GM21619 (cell line): Measurements from ENCODE around the gene CRYZL1.

Source experiments
- ATAC-seq: cut with Tn5 transposase; IDR thresholded peaks from one replicate; pipeline ENCODE4 v1.9.1; 2021; ENCODE audit not compliant: unreplicated experiment

The CRYZL1 gene

DNA sequence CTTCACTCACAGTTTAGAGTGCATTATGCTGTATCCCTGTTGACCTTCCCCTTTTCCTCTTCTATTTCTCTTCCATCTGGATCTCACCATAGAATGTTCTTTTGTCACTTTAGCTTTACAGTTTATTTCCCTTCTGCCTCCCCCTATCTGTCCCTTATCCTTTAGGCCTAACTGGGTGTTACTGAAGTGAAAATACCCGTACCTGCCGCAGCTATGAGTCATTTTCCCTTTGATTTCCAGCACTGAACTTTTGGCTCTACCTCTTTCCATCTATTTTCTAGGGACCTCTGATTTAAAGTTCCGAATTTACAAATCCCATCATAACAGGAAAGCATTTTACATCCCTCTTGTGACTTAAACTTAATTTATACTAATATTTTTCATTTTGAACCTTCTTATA, 20.5 kb upstream of the CRYZL1 start:
- no peak for ATAC-seq

DNA sequence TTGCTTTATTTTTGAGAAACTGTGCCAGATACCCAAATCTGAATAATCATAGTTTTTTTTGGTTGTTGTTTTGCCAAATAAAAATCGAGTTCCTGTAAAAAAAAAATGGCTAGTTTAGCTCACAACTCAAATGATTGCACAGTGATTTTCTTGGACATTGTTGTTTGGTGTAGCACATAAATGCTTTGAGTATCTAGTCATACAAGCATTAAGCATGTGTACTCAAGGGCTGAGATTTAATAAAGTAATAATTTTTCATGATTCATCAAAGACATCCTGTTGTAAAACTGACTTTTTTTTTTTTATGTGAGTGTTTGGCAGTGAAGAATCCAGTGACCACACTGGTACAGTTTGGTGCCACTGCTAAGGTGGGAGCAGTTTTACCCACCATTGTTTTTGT, 19.6 kb upstream of the CRYZL1 start:
- no peak for ATAC-seq

DNA sequence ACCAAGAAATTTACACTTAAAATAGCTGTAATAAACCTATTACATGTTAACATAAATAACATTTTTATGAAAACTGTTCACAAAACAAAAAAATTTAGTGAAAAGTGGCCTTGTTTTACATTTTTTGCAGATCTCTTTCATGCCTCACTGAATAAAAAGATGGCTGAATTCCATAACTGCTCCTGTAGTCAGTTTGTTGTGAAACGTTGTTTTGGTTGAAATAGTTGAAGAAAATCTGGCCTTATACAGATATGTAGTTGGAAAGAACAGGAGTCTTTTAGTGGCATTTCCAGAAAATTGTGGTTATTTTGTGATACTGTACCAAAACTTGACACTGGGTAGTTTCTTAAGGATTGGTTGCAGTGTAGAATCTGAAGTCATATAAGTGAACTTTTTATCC, 18.9 kb upstream of the CRYZL1 start:
- ATAC-seq = no peak

DNA sequence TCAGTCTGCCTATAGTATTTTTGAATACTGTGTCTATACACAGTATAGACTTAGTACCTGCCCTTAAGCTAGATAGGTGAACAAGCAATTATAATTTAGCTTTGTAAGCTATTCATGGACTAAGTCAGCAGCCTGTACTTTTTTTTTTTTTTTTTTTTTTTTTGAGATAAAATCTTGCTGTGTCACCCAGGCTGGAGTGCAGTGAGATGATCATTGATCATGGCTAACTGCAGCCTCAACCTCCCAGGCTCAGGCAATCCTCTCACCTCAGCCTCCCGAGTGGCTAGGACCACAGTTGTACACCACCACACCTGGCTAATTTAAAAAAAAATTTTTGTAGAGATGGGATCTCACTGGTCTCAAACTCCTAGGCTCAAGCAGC, 18.0 kb upstream of the CRYZL1 start:
- ATAC-seq = no peak

DNA sequence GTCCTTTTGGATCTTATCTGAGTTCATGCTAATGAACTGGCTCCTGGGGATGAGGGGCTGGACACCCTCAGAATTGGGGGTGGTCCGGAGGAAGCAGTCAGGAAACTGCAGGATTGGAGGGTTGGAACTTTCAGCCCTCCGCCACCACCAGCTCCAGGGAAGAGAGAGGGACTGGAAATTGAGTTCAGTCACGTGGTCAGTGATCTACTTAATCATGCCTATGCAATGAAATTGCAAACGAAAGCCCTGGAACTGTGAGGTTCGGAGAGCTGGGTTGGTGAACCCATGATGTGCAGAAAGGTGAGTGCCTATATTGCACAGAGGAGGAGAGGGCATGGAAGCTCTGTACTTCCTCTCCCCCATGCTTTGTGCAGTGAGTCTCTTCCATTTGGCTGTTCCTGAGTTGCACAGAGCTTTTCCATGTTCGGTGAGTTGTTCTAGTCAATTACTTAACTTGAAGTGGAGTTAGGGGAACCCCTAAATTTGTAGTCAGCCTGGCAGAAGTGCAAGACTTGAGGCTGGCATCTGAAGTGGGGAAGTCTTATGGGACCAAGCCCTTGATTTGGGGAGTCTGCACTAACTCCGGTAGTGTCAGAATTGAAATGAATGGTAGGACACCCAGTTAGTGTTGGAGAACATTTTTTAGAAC, 17.5 kb upstream of the CRYZL1 start:
- no peak for ATAC-seq

DNA sequence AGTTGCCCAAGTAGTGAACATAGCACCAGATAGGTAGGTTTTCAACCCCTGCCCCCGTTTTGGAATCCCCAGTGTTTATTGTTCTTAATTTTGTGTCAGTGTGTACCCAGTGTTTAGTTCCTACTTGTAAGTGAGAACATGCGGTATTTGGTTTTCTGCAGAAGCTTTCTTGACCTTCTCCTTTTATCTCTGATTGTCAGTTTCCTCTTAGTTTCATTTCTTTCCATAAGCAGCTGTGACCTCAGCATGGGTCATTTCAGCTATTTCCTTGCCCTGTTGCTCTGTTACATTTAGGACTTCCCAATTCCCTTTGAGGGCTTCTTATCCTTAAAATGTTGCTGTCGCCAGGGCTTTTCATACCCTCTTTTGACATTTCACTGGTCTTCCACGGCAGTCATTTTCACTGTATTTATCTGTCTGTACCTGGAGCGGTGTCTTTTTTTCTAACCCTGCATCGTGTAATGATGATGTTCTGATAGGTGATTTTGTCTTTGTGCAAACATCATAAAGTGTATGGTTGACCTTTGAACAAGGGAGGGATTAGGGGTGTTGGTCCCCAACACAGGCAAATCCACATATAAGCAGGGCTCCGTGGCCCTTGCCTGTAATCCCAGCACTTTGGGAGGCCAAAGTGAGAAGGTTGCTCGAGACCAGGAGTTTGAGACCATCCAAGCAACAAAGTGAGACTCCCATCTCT, 15.7 kb upstream of the CRYZL1 start:
- no peak for ATAC-seq

DNA sequence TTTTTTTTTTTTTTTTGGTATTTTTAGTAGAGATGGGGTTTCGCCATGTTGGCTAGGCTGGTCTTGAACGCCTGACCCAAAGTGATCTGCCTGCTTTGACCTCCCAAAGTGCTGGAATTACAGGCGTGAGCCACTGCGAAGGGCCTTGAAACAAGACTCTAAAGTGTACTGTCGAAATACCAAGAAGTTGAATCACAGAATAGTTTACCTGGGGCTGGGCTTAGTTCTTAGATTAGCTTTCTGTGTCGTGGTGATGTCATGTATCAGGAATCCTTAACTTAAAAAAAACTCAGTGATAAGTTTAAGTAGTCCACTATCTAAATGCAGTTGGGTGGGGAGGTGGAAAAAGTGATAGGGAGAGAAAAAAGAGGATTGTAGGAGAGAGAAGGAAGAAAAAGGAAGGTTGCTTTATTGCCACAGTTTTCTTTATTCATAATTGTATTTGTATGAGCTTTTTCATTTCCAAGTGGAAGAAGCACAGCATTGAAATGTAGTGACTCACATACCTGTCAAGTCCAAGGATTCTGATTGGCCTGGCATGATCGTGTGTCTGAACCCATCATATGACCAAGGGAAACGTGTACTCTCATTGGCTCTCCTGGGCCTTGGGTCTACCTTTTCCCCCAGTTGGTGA, 14.2 kb upstream of the CRYZL1 start:
- ATAC-seq = no peak

DNA sequence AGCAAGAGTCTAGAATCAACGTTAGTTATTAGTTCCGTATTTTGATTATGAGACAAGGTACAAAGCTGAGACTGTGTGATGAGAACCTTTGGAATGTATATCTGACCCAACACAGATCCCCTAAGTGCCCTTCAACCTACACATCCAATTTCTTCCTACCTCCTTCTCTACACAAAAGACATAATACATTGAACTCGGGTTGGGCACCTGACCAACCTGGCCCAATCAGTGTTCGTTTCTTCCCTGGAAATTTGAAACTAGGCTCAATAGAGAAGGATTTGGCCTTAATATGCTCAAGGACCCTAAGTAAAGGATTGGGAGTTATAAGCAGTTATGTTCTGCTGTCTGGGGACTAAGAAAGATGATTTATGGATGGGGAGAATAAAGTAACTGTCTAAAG, 12.9 kb upstream of the CRYZL1 start:
- no peak for ATAC-seq

DNA sequence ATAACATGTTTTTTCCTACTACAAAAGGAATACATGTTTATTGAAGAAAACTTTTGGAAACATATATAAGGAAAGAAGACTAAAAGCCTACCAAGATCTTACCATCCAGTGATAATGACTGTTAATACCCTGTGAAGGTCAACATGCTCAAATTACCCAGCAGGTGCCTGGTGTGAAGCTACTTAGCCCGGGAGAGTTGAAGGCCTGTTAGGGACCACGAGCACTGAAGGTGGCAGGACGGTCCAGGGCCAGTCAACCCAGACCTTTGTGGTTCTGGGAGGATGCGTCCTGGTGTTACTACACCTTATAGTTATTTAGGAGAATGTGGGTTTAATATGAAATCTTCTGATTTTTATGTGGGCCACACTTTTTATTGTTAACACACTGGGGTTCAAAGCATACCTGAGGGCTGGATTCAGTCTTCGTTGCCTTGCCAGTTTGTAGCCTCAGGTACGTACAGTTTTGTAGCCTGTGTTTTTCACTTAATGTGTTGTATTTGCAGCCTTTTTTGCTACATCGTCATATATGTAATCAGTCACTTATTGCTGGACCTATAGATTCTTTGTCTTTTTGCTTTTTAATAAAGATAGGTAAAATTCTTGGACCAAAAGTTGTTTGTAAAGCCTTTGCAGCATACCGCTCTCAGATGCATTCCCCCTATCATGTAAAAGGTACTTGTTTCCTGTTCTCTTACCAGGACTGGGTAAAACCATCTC, 10.6 kb upstream of the CRYZL1 start:
- ATAC-seq = no peak

DNA sequence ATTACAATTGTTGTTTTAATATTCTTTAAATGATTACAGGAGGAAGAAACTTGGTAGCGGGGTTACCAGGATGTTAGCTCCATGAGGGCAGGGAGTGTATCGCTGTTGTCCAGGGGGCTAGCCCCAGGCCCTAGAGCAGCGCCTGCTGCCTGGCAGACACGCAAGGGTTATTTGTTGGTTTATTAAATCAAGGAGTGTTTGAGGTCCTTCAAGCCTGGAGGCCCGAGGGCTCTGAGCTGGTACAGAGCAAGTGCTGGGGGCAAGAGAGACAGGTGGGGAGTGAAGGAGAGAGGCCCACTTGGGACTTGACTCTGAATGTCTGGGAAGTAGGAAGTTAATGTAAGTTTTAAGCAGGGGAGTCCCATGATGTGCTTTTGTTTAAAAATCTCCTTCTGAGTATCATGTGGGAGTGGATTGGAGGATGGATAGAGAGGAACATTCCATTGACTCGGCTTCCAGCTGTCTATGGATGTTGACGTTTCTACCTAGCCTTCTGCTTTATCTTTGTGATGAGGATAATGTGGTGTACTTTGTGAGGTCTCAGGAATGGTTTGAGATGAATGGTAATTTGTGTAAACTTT, 9.5 kb upstream of the CRYZL1 start:
- ATAC-seq = no peak

DNA sequence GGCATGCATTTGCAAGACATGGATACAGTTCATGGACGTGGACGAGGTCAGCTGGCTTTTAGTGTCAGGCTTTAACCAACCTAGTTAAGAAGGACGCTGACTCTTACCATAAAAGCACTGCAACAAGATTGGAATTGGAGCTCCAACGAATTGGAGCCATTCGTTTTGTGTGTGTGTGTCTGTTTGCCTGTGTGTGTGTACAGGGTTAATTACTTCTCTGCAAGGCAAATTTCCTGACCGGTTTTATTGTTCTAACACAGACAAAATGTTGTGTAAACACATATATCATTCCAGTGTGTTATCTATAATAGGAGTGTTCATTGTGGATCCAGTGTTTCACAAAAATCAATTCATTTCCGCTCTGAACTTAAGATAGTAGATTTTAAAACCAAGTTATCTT, 8.7 kb upstream of the CRYZL1 start:
- ATAC-seq = no peak

DNA sequence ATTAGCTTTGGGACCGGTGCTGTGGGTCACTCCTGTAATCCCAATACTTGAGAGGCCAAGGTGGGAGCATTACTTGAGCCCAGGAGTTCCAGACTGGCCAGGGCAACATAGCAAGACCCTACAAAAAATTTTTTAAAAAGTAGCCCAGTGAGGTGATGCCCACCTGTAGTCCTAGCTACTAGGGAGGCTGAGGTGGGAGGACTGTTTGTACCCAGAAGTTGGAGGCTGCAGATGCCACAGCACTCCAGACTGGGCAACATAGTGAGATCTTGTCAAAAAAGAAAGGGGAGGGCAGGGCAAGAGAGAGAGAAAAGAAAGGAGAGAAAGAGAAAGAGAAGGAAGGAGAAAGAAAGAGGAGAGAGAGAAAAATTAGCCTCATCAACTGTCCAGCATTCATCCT, 7.0 kb upstream of the CRYZL1 start:
- no peak for ATAC-seq

DNA sequence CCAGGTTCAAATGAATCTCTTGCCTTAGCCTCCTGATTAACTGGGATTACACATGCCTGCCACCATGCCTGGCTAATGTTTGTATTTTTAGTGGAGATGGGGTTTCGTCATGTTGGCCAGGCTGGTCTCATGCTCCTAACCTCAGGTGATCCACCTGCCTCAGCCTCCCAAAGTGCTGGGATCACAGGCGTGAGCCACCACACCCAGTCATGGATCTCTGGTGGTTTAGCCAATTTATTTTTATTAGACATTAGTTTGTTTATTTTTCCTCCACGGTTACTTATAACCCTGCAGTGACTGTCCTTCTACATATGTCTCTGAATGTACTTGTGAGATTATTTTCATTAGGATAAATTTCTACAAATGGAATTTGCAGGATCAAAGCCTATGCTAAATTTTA, 6.0 kb upstream of the CRYZL1 start:
- ATAC-seq = no peak

DNA sequence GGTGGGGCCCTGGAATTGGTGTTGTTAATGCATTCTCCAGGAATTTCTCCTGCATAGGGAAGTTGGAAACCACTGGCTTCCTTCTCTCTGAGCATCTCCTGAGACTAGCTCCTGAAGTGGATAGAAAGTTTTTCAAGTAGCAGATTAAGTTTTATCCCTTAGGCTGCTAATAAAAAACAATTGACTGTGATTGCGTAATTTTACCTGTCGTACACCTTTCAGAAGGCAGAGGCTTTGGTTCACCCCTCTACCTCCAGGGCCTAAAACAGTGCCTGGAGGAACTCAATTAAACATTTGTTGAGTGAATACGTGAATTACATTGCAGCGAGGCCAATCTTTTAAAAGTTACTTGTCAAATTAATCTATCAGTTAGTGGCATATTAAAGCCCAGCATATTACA, 4.2 kb upstream of the CRYZL1 start:
- ATAC-seq = no peak

DNA sequence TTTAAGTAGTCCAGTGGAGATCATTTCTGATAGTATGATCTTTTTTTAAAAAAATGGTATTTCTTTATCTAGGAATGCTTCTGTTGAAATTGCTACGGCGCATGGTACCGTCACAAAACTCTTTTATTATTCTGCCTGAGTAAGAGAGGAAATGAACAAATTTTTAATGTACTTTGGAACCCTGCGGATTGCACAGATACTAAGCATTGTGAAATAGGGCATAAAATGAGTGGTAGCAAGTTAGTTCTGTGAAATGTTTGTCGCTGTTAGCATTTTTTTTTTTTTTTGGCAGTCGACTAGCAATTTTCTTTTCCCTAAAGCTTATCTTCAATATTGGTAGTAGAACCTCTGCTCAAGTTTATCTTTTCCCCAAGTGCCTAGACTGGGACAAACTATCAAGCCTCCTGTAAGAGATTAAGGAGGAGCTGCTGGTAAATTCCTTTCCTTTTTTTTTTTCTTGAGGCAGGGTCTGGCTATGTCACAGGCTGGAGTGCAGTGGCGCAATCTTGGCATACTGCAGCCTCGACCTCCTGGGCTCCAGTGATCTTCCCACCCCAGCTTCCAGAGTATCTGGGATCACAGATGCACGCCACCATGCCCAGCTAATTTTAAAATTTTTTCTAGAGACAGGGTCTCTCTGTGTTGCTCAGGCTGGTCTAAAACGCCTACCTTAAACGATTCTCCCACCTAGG, 3.0 kb upstream of the CRYZL1 start:
- ATAC-seq = no peak

DNA sequence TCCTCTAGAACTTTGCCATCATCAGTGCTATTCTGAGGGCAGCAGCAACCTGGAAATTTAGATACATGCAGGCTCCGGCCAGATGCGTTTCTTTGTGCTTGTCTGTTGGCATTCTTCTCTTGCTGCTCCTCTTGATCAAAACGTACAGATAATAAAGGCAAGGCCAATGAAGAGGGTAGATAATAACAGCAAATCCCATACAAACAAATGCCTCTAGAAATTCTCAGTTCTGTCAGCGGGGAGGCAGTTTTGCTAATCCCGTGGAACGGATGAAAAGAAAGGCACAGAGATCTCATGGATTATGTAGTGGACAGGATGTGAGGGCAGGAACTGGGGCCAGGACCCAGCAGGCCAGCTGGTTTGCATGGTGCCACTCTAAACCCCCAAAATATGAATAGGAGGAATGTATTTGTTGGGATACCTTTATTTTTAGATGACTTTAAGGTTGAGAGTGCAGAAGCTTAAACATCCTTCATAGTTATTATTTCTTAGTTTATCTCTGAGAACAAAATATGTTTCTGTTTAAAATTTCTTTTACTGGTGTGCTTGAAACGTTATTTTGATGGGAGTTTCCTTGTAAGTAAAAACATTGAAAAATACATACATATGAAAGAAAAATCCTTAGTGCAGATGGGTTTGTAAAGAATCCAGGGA, 2.2 kb upstream of the CRYZL1 start:
- no peak for ATAC-seq

DNA sequence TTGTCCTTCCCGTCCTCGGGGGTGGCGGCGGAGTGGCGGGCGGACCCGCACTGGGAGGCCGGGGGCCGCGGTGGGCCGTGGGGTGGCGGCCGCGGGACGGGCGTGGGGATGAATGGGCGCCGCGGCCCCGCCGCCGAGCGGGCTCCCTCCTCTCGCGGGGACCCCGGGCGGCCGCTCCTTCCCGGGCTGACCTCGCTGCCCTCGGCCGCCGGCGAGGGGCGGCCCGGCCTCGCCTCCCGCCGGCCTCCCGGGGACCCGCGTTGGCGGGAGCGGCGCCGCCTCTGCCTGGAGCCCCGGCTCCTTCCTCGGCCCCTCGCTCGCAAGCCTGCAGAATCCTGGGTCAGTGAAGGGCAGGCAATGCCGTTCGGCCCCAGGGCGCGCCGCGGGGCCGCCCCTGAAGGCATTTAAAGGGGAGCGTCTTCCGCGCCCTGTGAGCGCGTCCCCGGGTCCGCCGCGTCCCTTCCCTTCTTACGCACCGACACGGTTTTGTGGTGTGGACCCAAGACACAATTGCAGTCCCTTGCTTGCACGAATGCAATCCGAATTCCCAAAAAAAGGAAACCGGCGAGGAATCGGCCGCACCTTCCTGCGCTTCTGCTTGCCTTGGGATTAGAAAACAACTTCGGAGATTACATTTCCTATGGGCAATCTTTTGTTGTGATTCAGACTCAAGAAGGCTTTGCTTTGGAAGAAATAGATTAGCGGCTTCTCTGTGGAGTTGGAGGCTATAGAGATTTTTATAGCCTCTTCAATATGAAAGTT, 1.5 kb upstream of the CRYZL1 start:
- no peak for ATAC-seq

DNA sequence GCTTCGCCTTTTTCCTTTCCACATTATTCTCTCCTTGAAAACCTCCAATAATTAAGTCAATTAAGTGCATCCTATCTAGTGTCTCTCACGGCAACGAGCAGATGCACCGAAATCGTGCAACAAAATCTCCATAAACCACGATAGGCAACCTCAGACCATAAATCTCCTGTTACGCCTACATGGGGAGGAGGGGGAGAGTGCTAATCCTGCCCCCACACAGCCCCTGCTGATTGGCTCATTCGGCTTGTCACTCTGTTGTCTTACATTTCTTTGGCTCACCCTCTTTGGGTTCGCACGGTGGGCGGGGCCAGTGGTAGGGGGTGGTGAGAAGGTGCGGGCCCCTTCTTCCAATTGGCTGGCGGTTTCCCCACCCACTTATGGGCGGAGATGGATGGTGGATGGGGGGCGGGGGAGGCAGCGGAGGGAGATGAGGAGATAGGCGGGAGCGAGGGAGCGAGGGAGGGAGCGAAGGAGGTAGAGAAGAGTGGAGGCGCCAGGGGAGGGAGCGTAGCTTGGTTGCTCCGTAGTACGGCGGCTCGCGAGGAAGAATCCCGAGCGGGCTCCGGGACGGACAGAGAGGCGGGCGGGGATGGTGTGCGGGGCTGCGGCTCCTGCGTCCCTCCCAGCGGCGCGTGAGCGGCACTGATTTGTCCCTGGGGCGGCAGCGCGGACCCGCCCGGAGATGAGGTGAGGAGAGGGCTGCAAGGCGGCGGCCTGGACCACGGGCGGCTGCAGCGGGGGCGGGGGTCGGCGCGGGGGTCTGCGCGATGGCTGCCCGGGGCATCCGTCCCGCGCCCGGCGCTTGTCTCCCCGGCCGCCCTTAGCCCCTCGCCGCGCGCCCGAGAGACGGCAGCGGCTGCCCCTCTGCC, 720 bp upstream of the CRYZL1 start, which contains the start of gene ITSN1:
Gene ITSN1, plus strand, starts transcription at position 475 of the 869 bp plus-strand sequence. CDS start 76,328 bp downstream, outside the sequence.
- ATAC-seq = peak; percentile 74
